ENCODE data around the gene JOSD2. TPM values are rescaled to one million over a fixed set of nuclear protein-coding genes. Genes with fewer than 3 reads are reported as not detected.

JOSD2 gene
- total and polyA plus RNA-seq, 9 of the 15 experiments (the other 6 are each of a cell fraction or from before 2014, with no cell fraction given) = 0.06 to 14.4 (median 3.1) TPM

GRCh38 chr19:50556282-50557008, 45.5 kb upstream of the JOSD2 start (continued):
- TF ChIP-seq MTA1 (IDR thresholded peaks at IDR 0.05; ENCODE audit: borderline replicate concordance) = no peak
- TF ChIP-seq PTTG1 (tag; IDR thresholded peaks at IDR 0.05; ENCODE audit: low read depth) = no peak
- TF ChIP-seq RBM14 (IDR thresholded peaks at IDR 0.05; ENCODE audit: borderline replicate concordance, insufficient read depth, low read depth, low read length) = no peak
- TF ChIP-seq GATAD2A (IDR thresholded peaks at IDR 0.05) = no peak
- TF ChIP-seq ZNF512 (tag; IDR thresholded peaks at IDR 0.05) = no peak
- no peak for TF ChIP-seq STAT5B (CRISPR knock-in tag; IDR thresholded peaks at IDR 0.05)
- TF ChIP-seq ZNF174 (CRISPR knock-in tag; IDR thresholded peaks at IDR 0.05) = no peak
- no peak for TF ChIP-seq ZNF280B (CRISPR knock-in tag; IDR thresholded peaks at IDR 0.05)
- no peak for TF ChIP-seq ZFP36 (IDR thresholded peaks at IDR 0.05; ENCODE audit: low read depth, low read length, partially characterized antibody)
- no peak for TF ChIP-seq ELF1 (tag; IDR thresholded peaks at IDR 0.05)
- TF ChIP-seq BCOR (IDR thresholded peaks at IDR 0.05) = peak; percentile 56; the same call in 1 of the 2 replicates
- TF ChIP-seq ZNF445 (CRISPR knock-in tag; IDR thresholded peaks at IDR 0.05; ENCODE audit: low read depth) = no peak
- TF ChIP-seq THAP12 (CRISPR knock-in tag; IDR thresholded peaks at IDR 0.05) = no peak
- no peak for TF ChIP-seq HMGXB4 (CRISPR knock-in tag; IDR thresholded peaks at IDR 0.05)
- peak; percentile 93 for TF ChIP-seq XRCC5 (IDR thresholded peaks at IDR 0.05; ENCODE audit: low read depth, low read length)
- no peak for TF ChIP-seq HOXB6 (CRISPR knock-in tag; IDR thresholded peaks at IDR 0.05; ENCODE audit: borderline replicate concordance)
- peak; percentile 40; the same call in 1 of the 2 replicates for TF ChIP-seq ZFX (CRISPR knock-in tag; IDR thresholded peaks at IDR 0.05)
- TF ChIP-seq TFAM (CRISPR knock-in tag; conservative IDR thresholded peaks at IDR 0.05) = no peak
- no peak for TF ChIP-seq ZNF655 (CRISPR knock-in tag; IDR thresholded peaks at IDR 0.05)
- TF ChIP-seq HNRNPLL (IDR thresholded peaks at IDR 0.05; ENCODE audit: low read depth, low read length, poor library complexity, severe bottlenecking) = no peak
